Right lobe of liver (tissue), 4 donors: ENCODE measurements around the gene VANGL1.

Source experiments
- CTCF ChIP-seq, 4 donors: fragments of 200-600 bp in 3 of 4; fragments of 450-650 bp in 1 of 4; IDR thresholded peaks; one replicate each; pipeline versions ENCODE4 v1.5.1 to v1.8.0; 2016 to 2022; ENCODE audit warnings: antibody characterized with exemption in 4 of 4, mild to moderate bottlenecking in 2 of 4
- POLR2A ChIP-seq: fragments of 450-650 bp; IDR thresholded peaks from one replicate; pipeline ENCODE4 v1.6.1; 2017; ENCODE audit warnings: antibody characterized with exemption, mild to moderate bottlenecking
- donor health status: DM: no; HTN: no; CAD: no.
- donor health status: DM: no; HTN: no; CAD: no.
- donor health status: DM: no; HTN: yes; CAD: no.

- TF ChIP-seq POLR2A = no peak
- no peak for TF ChIP-seq CTCF (IDR thresholded peaks at IDR 0.05)
These were observed 48.2 kb upstream of the VANGL1 start for GRCh38 chr1:115593365-115594259.
